ENCODE measurements around the gene TRIOBP.

DNA sequence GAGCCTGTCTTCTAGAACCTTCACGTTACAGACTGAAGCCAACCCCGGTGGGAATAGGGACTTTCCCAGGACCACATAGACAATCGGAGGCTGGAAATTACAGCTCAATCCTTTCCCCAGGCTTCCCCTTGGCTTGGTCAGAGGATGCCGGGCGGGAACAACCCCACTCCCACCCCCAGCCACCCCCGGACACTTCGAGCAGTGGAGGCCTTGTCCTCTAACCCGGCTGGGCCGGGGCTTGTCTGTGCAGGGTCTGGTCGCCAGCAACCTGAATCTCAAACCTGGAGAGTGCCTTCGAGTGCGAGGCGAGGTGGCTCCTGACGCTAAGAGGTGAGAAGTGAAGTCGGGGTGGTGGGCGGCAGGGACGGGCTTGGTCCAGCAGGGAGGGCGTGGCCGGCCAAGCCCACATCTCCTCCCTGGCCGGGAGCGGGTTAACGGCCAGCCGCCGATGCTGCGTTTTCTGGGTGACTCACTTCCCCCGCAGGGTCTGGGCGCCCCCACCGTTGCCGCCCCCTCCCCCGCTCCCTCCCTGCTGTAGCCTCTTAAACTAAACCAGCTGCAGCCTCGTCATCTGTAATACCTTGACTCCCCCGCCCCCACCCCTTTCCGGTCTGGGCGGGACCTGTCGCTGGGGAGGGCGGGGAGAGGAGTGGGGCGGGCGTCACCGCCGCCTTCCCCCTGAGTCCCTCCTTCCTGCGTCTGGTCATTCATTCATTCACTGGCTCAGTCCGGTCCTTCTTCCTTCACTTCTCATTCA is 19.9 kb upstream of the TRIOBP start:
- TF ChIP-seq, protein P1, sequence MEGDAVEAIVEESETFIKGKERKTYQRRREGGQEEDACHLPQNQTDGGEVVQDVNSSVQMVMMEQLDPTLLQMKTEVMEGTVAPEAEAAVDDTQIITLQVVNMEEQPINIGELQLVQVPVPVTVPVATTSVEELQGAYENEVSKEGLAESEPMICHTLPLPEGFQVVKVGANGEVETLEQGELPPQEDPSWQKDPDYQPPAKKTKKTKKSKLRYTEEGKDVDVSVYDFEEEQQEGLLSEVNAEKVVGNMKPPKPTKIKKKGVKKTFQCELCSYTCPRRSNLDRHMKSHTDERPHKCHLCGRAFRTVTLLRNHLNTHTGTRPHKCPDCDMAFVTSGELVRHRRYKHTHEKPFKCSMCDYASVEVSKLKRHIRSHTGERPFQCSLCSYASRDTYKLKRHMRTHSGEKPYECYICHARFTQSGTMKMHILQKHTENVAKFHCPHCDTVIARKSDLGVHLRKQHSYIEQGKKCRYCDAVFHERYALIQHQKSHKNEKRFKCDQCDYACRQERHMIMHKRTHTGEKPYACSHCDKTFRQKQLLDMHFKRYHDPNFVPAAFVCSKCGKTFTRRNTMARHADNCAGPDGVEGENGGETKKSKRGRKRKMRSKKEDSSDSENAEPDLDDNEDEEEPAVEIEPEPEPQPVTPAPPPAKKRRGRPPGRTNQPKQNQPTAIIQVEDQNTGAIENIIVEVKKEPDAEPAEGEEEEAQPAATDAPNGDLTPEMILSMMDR (IDR thresholded peaks at IDR 0.05; ENCODE audit: insufficient read depth, low read depth, low read length) = no peak
- TF ChIP-seq EZH2 (IDR thresholded peaks at IDR 0.05; ENCODE audit: insufficient read depth, low read length) = no peak

Data from astrocyte (in vitro differentiated cells and primary cell).